CD4-positive, CD25-positive, alpha-beta regulatory T cell (primary cell): ENCODE measurements around the gene APOC4. TPM values are rescaled to one million over a fixed set of nuclear protein-coding genes. Genes with fewer than 3 reads are reported as not detected.

Source experiments
- ATAC-seq, 2 donors: fragments of 150-1000 bp; cut with Tn5 transposase; one replicate each; pipeline ENCODE4 v1.10.0; 2021; ENCODE audit warnings: low read depth in 2 of 2, moderate number of reproducible peaks in 2 of 2, moderate library complexity in 1 of 2
- DNase-seq, 3 donors: peaks; one replicate each; pipeline versions ENCODE4 v3.0.0 to v3.0.0-alpha.2; 2012 to 2022; ENCODE audit warnings: mixed read lengths in 1 of 3
- H3K27ac ChIP-seq: one replicate; pipeline ENCODE4 v1.7.0; 2013; ENCODE audit warnings: mild to moderate bottlenecking, low read length; ENCODE audit not compliant: insufficient read depth, poor library complexity, severe bottlenecking
- H3K27me3 ChIP-seq: one replicate; pipeline ENCODE4 v1.7.0; 2013; ENCODE audit warnings: low read length; ENCODE audit not compliant: control insufficient read depth, insufficient read depth
- H3K36me3 ChIP-seq: one replicate; pipeline ENCODE4 v1.7.0; 2013; ENCODE audit warnings: mild to moderate bottlenecking, low read length, moderate library complexity; ENCODE audit not compliant: control insufficient read depth, insufficient read depth
- H3K4me1 ChIP-seq: 2 replicates; pipeline ENCODE4 v1.7.0; 2013; ENCODE audit warnings: mild to moderate bottlenecking, low read length; ENCODE audit not compliant: insufficient read depth, control insufficient read depth, poor library complexity, severe bottlenecking
- H3K4me3 ChIP-seq: one replicate; pipeline ENCODE4 v1.7.0; 2013; ENCODE audit warnings: low read depth, mild to moderate bottlenecking, low read length, moderate library complexity
- H3K9me3 ChIP-seq, 2 experiments: 1 replicate in 1 of 2; 2 replicates in 1 of 2; pipeline ENCODE4 v1.7.0; 2013; ENCODE audit warnings: low read length in 2 of 2, mild to moderate bottlenecking in 1 of 2, moderate library complexity in 1 of 2; ENCODE audit not compliant: control insufficient read depth in 2 of 2
- H3K27ac Mint-ChIP-seq, 3 donors: one replicate each; pipeline ENCODE4 v1.8.0; 2020 to 2022; ENCODE audit warnings: mild to moderate bottlenecking in 3 of 3, mixed read lengths in 3 of 3, moderate library complexity in 2 of 3
- H3K27me3 Mint-ChIP-seq: one replicate; pipeline ENCODE4 v1.8.0; 2022; ENCODE audit warnings: mild to moderate bottlenecking, mixed read lengths
- H3K36me3 Mint-ChIP-seq: one replicate; pipeline ENCODE4 v1.8.0; 2020; ENCODE audit warnings: mixed read lengths
- H3K4me1 Mint-ChIP-seq, 4 donors: one replicate each; pipeline ENCODE4 v1.8.0; 2020 to 2022; ENCODE audit warnings: mixed read lengths in 4 of 4, mild to moderate bottlenecking in 1 of 4
- H3K4me3 Mint-ChIP-seq, 4 donors: one replicate each; pipeline ENCODE4 v1.8.0; 2020 to 2022; ENCODE audit warnings: mild to moderate bottlenecking in 4 of 4, mixed read lengths in 4 of 4, moderate library complexity in 3 of 4
- H3K9me3 Mint-ChIP-seq, 7 donors: one replicate each; pipeline ENCODE4 v1.8.0; 2020 to 2022; ENCODE audit warnings: mixed read lengths in 7 of 7, mild to moderate bottlenecking in 3 of 7, moderate library complexity in 2 of 7
- polyA plus RNA-seq, 4 donors: library from polyadenylated mRNA; unstranded; fragments of 300-500 nt; fragmentation: Illumina TruSeq; gene quantifications; one replicate each; pipeline ENCODE4 v1.2.3, GENCODE V29; 2021
- total RNA-seq: library from RNA; stranded (reverse); gene quantifications from one replicate; pipeline ENCODE4 v1.2.3, GENCODE V29; 2022

The APOC4 gene
- not detected for total RNA-seq
- polyA plus RNA-seq: not detected

GRCh38 chr19:44942067-44942571 is at the start of gene APOC4:
Gene APOC4 (plus strand): TSS chr19:44942237. CDS start chr19:44942278, 41 bp downstream.
- Histone ChIP-seq H3K36me3 (no peaks in the 10 kb centered on the region), H3K9me3 (no peaks in the 10 kb centered on the region), H3K27ac (no peak within 1 kb of the TSS), H3K4me3 (no peak within 1 kb of the TSS), H3K27me3 (no peaks in the 10 kb centered on the region), H3K4me1 (no peaks in the 10 kb centered on the region)
- no peaks in the 10 kb centered on the region for H3K27me3 Mint-ChIP-seq
- H3K36me3 Mint-ChIP-seq: peaks cover 7% of the 10 kb centered on the region
- H3K4me3 Mint-ChIP-seq: no peak within 1 kb of the TSS
- no peak for DNase-seq
- no peak within 1 kb of the TSS for H3K27ac Mint-ChIP-seq
- no peaks in the 10 kb centered on the region for H3K9me3 Mint-ChIP-seq
- ATAC-seq: no peak
- no peaks in the 10 kb centered on the region for H3K4me1 Mint-ChIP-seq

- H3K36me3 Mint-ChIP-seq: peaks cover 28% of the 10 kb centered on the region
These were observed 49.1 kb upstream of the APOC4 start for GRCh38 chr19:44892932-44893331.

GRCh38 chr19:44893332-44894051 is 48.5 kb upstream of the APOC4 start:
- H3K36me3 Mint-ChIP-seq: peaks cover 31% of the 10 kb centered on the region
- peak overlapping the region; percentile 72 to 93 (median 86) for H3K4me3 Mint-ChIP-seq
- no peak for ATAC-seq

More at GRCh38 chr19:44892932-44893331, 49.1 kb upstream of the APOC4 start:
- H3K4me3 Mint-ChIP-seq: peak overlapping the region; percentile 72 to 94 (median 88)
- Histone ChIP-seq H3K27ac (no peak overlapping the region), H3K9me3 (no peaks in the 10 kb centered on the region), H3K27me3 (no peaks in the 10 kb centered on the region), H3K4me1 (peaks cover 19% of the 10 kb centered on the region), H3K4me3 (no peak overlapping the region), H3K36me3 (peaks cover 41% of the 10 kb centered on the region)
- no peak for ATAC-seq
- H3K27ac Mint-ChIP-seq: peak overlapping the region in 2 of 3 donors; percentile 89 to 92
- no peak for DNase-seq
- peaks cover 0 to 2% (median 0%) of the 10 kb centered on the region in 7 donors for H3K9me3 Mint-ChIP-seq
- peaks cover 6% of the 10 kb centered on the region for H3K27me3 Mint-ChIP-seq
- peaks cover 0 to 46% (median 26%) of the 10 kb centered on the region in 4 donors for H3K4me1 Mint-ChIP-seq

GRCh38 chr19:44894052-44894400 is 48.0 kb upstream of the APOC4 start:
- ATAC-seq: no peak
- H3K4me3 ChIP-seq: no peak overlapping the region
- peaks cover 0 to 2% (median 0%) of the 10 kb centered on the region in 7 donors for H3K9me3 Mint-ChIP-seq
- H3K27me3 Mint-ChIP-seq: peaks cover 5% of the 10 kb centered on the region
- peak overlapping the region in 2 of 4 donors; percentile 13 to 21 for H3K4me3 Mint-ChIP-seq
- peaks cover 31% of the 10 kb centered on the region for H3K36me3 Mint-ChIP-seq
- H3K36me3 ChIP-seq: peaks cover 46% of the 10 kb centered on the region
- no peaks in the 10 kb centered on the region for H3K27me3 ChIP-seq
- DNase-seq: no peak
- H3K27ac Mint-ChIP-seq: no peak overlapping the region
- H3K4me1 ChIP-seq: peaks cover 19% of the 10 kb centered on the region
- H3K4me1 Mint-ChIP-seq: peaks cover 0 to 42% (median 24%) of the 10 kb centered on the region in 4 donors
- no peaks in the 10 kb centered on the region for H3K9me3 ChIP-seq
- H3K27ac ChIP-seq: no peak overlapping the region

More at GRCh38 chr19:44893332-44894051, 48.5 kb upstream of the APOC4 start:
- Histone ChIP-seq H3K36me3 (peaks cover 46% of the 10 kb centered on the region), H3K4me1 (peaks cover 19% of the 10 kb centered on the region), H3K27me3 (no peaks in the 10 kb centered on the region), H3K4me3 (no peak overlapping the region), H3K9me3 (no peaks in the 10 kb centered on the region), H3K27ac (no peak overlapping the region)
- no peak for DNase-seq
- no peak overlapping the region for H3K27ac Mint-ChIP-seq
- peaks cover 5% of the 10 kb centered on the region for H3K27me3 Mint-ChIP-seq
- peaks cover 0 to 44% (median 26%) of the 10 kb centered on the region in 4 donors for H3K4me1 Mint-ChIP-seq
- H3K9me3 Mint-ChIP-seq: peaks cover 0 to 2% (median 0%) of the 10 kb centered on the region in 7 donors

- Mint-ChIP-seq H3K4me3 (peak overlapping the region in 2 of 4 donors; percentile 45 to 87), H3K4me1 (peaks cover 0 to 40% (median 22%) of the 10 kb centered on the region in 4 donors), H3K36me3 (peaks cover 31% of the 10 kb centered on the region), H3K27ac (peak overlapping the region in 1 of 3 donors; percentile 38), H3K27me3 (peaks cover 5% of the 10 kb centered on the region), H3K9me3 (peaks cover 0 to 1% (median 0%) of the 10 kb centered on the region in 7 donors)
- Histone ChIP-seq H3K4me1 (peaks cover 13% of the 10 kb centered on the region), H3K27me3 (no peaks in the 10 kb centered on the region), H3K9me3 (no peaks in the 10 kb centered on the region), H3K4me3 (no peak overlapping the region), H3K36me3 (peaks cover 46% of the 10 kb centered on the region), H3K27ac (no peak overlapping the region)
- ATAC-seq: no peak
- no peak for DNase-seq
These were observed 47.1 kb upstream of the APOC4 start for GRCh38 chr19:44894946-44895345.

- no peaks in the 10 kb centered on the region for H3K9me3 ChIP-seq
- H3K27me3 ChIP-seq: no peaks in the 10 kb centered on the region
- no peaks in the 10 kb centered on the region for H3K9me3 Mint-ChIP-seq
- no peak overlapping the region for H3K4me3 ChIP-seq
- no peaks in the 10 kb centered on the region for H3K27me3 Mint-ChIP-seq
- H3K4me3 Mint-ChIP-seq: peak overlapping the region in 1 of 4 donors; percentile 56
- H3K4me1 Mint-ChIP-seq: peaks cover 0 to 22% (median 6%) of the 10 kb centered on the region in 4 donors
- DNase-seq (no peak), ATAC-seq (no peak)
- H3K36me3 ChIP-seq: peaks cover 62% of the 10 kb centered on the region
- H3K27ac ChIP-seq: no peak overlapping the region
- no peaks in the 10 kb centered on the region for H3K4me1 ChIP-seq
- peaks cover 26% of the 10 kb centered on the region for H3K36me3 Mint-ChIP-seq
- H3K27ac Mint-ChIP-seq: no peak overlapping the region
These were observed 44.2 kb upstream of the APOC4 start for GRCh38 chr19:44897835-44898234.

- no peaks in the 10 kb centered on the region for H3K4me1 ChIP-seq
- H3K36me3 ChIP-seq: peaks cover 44% of the 10 kb centered on the region
- peaks cover 14% of the 10 kb centered on the region for H3K36me3 Mint-ChIP-seq
- no peak overlapping the region for H3K4me3 Mint-ChIP-seq
- H3K4me3 ChIP-seq: no peak overlapping the region
- no peaks in the 10 kb centered on the region for H3K9me3 Mint-ChIP-seq
- H3K4me1 Mint-ChIP-seq: peaks cover 0 to 10% (median 2%) of the 10 kb centered on the region in 4 donors
- H3K27ac ChIP-seq: no peak overlapping the region
- H3K27ac Mint-ChIP-seq: peak overlapping the region in 1 of 3 donors; percentile 66
- DNase-seq: no peak
- H3K27me3 Mint-ChIP-seq: peaks cover 10% of the 10 kb centered on the region
- no peak for ATAC-seq
- H3K9me3 ChIP-seq: no peaks in the 10 kb centered on the region
- no peaks in the 10 kb centered on the region for H3K27me3 ChIP-seq
These were observed 41.5 kb upstream of the APOC4 start for GRCh38 chr19:44900328-44901244.
